Keratinocyte (primary cell): ENCODE measurements around the gene LCN10. TPM values are rescaled to one million over a fixed set of nuclear protein-coding genes. Genes with fewer than 3 reads are reported as not detected.

Experiments used
- DNase-seq: peaks from one replicate; pipeline ENCODE4 v3.0.0-alpha.2; 2011; ENCODE audit warnings: low read depth, missing footprints, low spot score
- FAIRE-seq: peaks from 2 replicates; lab custom pipeline; 2011; peaks lifted over from hg19 to GRCh38; lab: Jason Lieb, UNC
- H2AFZ ChIP-seq: 2 replicates; pipeline ENCODE4 v1.6.0; 2012; ENCODE audit warnings: low read length, control low read depth, inconsistent platforms; ENCODE audit not compliant: control insufficient read depth
- H3K27ac ChIP-seq: 2 replicates; pipeline ENCODE4 v1.5.1; 2011; ENCODE audit warnings: low read length; ENCODE audit not compliant: control insufficient read depth, insufficient read depth
- H3K27me3 ChIP-seq: 3 replicates; pipeline ENCODE4 v1.6.0; 2011; ENCODE audit warnings: low read length; ENCODE audit not compliant: control insufficient read depth, insufficient read depth; ENCODE audit errors: extremely low read depth
- H3K36me3 ChIP-seq, 2 experiments: 2 replicates in 1 of 2; 3 replicates in 1 of 2; pipeline ENCODE4 v1.5.1; 2011; ENCODE audit warnings: low read length in 2 of 2, mild to moderate bottlenecking in 1 of 2; ENCODE audit not compliant: control insufficient read depth in 2 of 2, insufficient read depth in 2 of 2; ENCODE audit errors: extremely low read depth in 1 of 2
- H3K4me1 ChIP-seq: 3 replicates; pipeline ENCODE4 v1.5.1; 2011; ENCODE audit warnings: low read length; ENCODE audit not compliant: control insufficient read depth, insufficient read depth; ENCODE audit errors: extremely low read depth
- H3K4me2 ChIP-seq: 3 replicates; pipeline ENCODE4 v1.6.0; 2011; ENCODE audit warnings: low read depth, low read length; ENCODE audit not compliant: control insufficient read depth, insufficient read depth; ENCODE audit errors: extremely low read depth
- H3K4me3 ChIP-seq, 3 experiments: fragments of 200-600 bp in 1 of 3; sonication (generic) in 1 of 3; 2 replicates in 2 of 3; 3 replicates in 1 of 3; pipeline ENCODE4 v1.5.1; 2011 to 2016; ENCODE audit warnings: low read length in 3 of 3, mild to moderate bottlenecking in 3 of 3, control low read depth in 2 of 3, inconsistent platforms in 1 of 3, low read depth in 1 of 3, mixed read lengths in 1 of 3, mixed run types in 1 of 3, moderate library complexity in 1 of 3; ENCODE audit not compliant: control insufficient read depth in 2 of 3, insufficient read depth in 2 of 3; ENCODE audit errors: extremely low read depth in 1 of 3
- H3K79me2 ChIP-seq: 2 replicates; pipeline ENCODE4 v1.6.0; 2012; ENCODE audit warnings: low read length; ENCODE audit not compliant: control insufficient read depth, insufficient read depth
- H3K9ac ChIP-seq: 3 replicates; pipeline ENCODE4 v1.6.0; 2011; ENCODE audit warnings: low read length; ENCODE audit not compliant: control insufficient read depth, insufficient read depth; ENCODE audit errors: extremely low read depth
- H3K9me1 ChIP-seq: 3 replicates; pipeline ENCODE4 v1.6.0; 2011; ENCODE audit warnings: low read length; ENCODE audit not compliant: control insufficient read depth, insufficient read depth; ENCODE audit errors: extremely low read depth
- H3K9me3 ChIP-seq: 2 replicates; pipeline ENCODE4 v1.5.1; 2012; ENCODE audit warnings: low read depth, low read length; ENCODE audit not compliant: control insufficient read depth
- H4K20me1 ChIP-seq: 3 replicates; pipeline ENCODE4 v1.6.0; 2011; ENCODE audit warnings: low read length; ENCODE audit not compliant: control insufficient read depth, insufficient read depth; ENCODE audit errors: extremely low read depth
- CTCF ChIP-seq, 3 experiments: IDR thresholded peaks in 1 of 3; conservative IDR thresholded peaks in 1 of 3; optimal IDR thresholded peaks in 1 of 3; 2 replicates in 2 of 3; 3 replicates in 1 of 3; pipeline versions ENCODE3 to v1.5.1; 2011; ENCODE audit warnings: low read length in 3 of 3, mild to moderate bottlenecking in 3 of 3, moderate library complexity in 2 of 3, control low read depth in 1 of 3, inconsistent platforms in 1 of 3; ENCODE audit not compliant: insufficient read depth in 2 of 3; ENCODE audit errors: extremely low read depth in 1 of 3
- EZH2 ChIP-seq: IDR thresholded peaks from one replicate; pipeline ENCODE4 v1.6.1; 2012; ENCODE audit warnings: inconsistent platforms, mild to moderate bottlenecking, low read length, moderate library complexity
- dilution Hi-C: fragments of 300-500 bp; cut with MboI; formaldehyde crosslinking; loops from one replicate; pipeline ENCODE4 v1.7.0; 2020; ENCODE audit warnings: low sequenced_read_pairs; ENCODE audit not compliant: extremely low pct_ligation_motif_present
- polyA plus RNA-seq, 5 experiments: library from polyadenylated mRNA; depleted of rRNA in 3 of 5; stranded (reverse) in 3 of 5; stranded (forward) in 1 of 5; unstranded in 1 of 5; fragments of >200 nt; gene quantifications; 1 replicate in 1 of 5; 2 replicates in 3 of 5; 3 replicates in 1 of 5; pipeline versions ENCODE4 v1.2.1 to v1.2.3, GENCODE V29; 2011 to 2012; ENCODE audit warnings: missing spikeins in 2 of 5, low read depth in 1 of 5, low replicate concordance in 1 of 5

The LCN10 gene
- polyA plus RNA-seq, 1 donor (not counting 4 experiments of a cell fraction or from before 2014, with no cell fraction given): not detected

GRCh38 chr9:136714893-136715274 is 27.9 kb downstream of the LCN10 start:
- DNase-seq: no peak
- H3K9me3 ChIP-seq: no peaks in the 10 kb centered on the region
- H2AFZ ChIP-seq: no peak overlapping the region
- peaks cover 19% of the 10 kb centered on the region for H3K27me3 ChIP-seq
- no peaks in the 10 kb centered on the region for H4K20me1 ChIP-seq
- no peak overlapping the region for H3K27ac ChIP-seq
- no peak overlapping the region for H3K9ac ChIP-seq
- H3K36me3 ChIP-seq: no peaks in the 10 kb centered on the region
- TF ChIP-seq EZH2 (no peak), CTCF (optimal IDR thresholded peaks at IDR 0.05 in 1 of 3, IDR thresholded peaks at IDR 0.05 in 1 of 3, conservative IDR thresholded peaks at IDR 0.05 in 1 of 3; ENCODE audit: extremely low read depth in 1 of 3, insufficient read depth in 2 of 3, low read length in 3 of 3) (no peak)
- no peak for FAIRE-seq
- no peaks in the 10 kb centered on the region for H3K79me2 ChIP-seq
- dilution Hi-C loops: no loop called here
- no peak overlapping the region for H3K4me2 ChIP-seq
- no peak overlapping the region for H3K4me3 ChIP-seq
- no peaks in the 10 kb centered on the region for H3K9me1 ChIP-seq
- H3K4me1 ChIP-seq: no peaks in the 10 kb centered on the region

- H3K27ac ChIP-seq: no peak overlapping the region
- FAIRE-seq: no peak
Observed at GRCh38 chr9:136714096-136714892, 28.4 kb downstream of the LCN10 start.

More at GRCh38 chr9:136714096-136714892, 28.4 kb downstream of the LCN10 start:
- H3K9me3 ChIP-seq: no peaks in the 10 kb centered on the region
- no peak overlapping the region for H3K4me3 ChIP-seq
- peaks cover 19% of the 10 kb centered on the region for H3K27me3 ChIP-seq
- no peak overlapping the region for H2AFZ ChIP-seq
- H3K4me2 ChIP-seq: no peak overlapping the region
- H3K9ac ChIP-seq: no peak overlapping the region
- H3K79me2 ChIP-seq: no peaks in the 10 kb centered on the region
- TF ChIP-seq CTCF (optimal IDR thresholded peaks at IDR 0.05 in 1 of 3, IDR thresholded peaks at IDR 0.05 in 1 of 3, conservative IDR thresholded peaks at IDR 0.05 in 1 of 3; ENCODE audit: extremely low read depth in 1 of 3, insufficient read depth in 2 of 3, low read length in 3 of 3) (no peak), EZH2 (no peak)
- H3K36me3 ChIP-seq: no peaks in the 10 kb centered on the region
- no peaks in the 10 kb centered on the region for H3K4me1 ChIP-seq
- no peaks in the 10 kb centered on the region for H3K9me1 ChIP-seq
- no peak for DNase-seq
- no peaks in the 10 kb centered on the region for H4K20me1 ChIP-seq
- dilution Hi-C loops: no loop called here
